Activated B cell treated with CpG ODN at 0.5 μM for 24 hours (primary cell): ENCODE results near the gene TSPAN13. TPM values are rescaled to one million over a fixed set of nuclear protein-coding genes. Genes with fewer than 3 reads are reported as not detected.

Experiments
- ATAC-seq: fragments of 200-7000 bp; cut with Tn5 transposase; one replicate; pipeline ENCODE4 v1.10.0; 2021; ENCODE audit warnings: low read depth, mild to moderate bottlenecking, moderate library complexity
- CTCF ChIA-PET: fragments of 350-600 bp; sonication (Branson Sonifier 250); formaldehyde crosslinking; loops from one replicate; lab custom pipeline; 2021; ENCODE audit warnings: antibody characterized with exemption; lab: Charles Lee
- POLR2A ChIA-PET: fragments of 350-600 bp; sonication (Branson Sonifier 250); formaldehyde crosslinking; loops from one replicate; lab custom pipeline; 2021; ENCODE audit warnings: antibody characterized with exemption; lab: Charles Lee
- DNase-seq: peaks from one replicate; pipeline ENCODE4 v3.0.0; 2022
- H3K27ac Mint-ChIP-seq: one replicate; pipeline ENCODE4 v1.8.0; 2020; ENCODE audit warnings: mixed read lengths
- H3K27me3 Mint-ChIP-seq: one replicate; pipeline ENCODE4 v1.8.0; 2021; ENCODE audit warnings: mixed read lengths
- H3K36me3 Mint-ChIP-seq: one replicate; pipeline ENCODE4 v1.8.0; 2021; ENCODE audit warnings: low read depth, mixed read lengths
- H3K4me1 Mint-ChIP-seq: one replicate; pipeline ENCODE4 v1.8.0; 2021; ENCODE audit warnings: mixed read lengths
- H3K4me3 Mint-ChIP-seq: one replicate; pipeline ENCODE4 v1.8.0; 2020; ENCODE audit warnings: mild to moderate bottlenecking, mixed read lengths
- H3K9me3 Mint-ChIP-seq: one replicate; pipeline ENCODE4 v1.8.0; 2020; ENCODE audit warnings: mixed read lengths
- CTCF ChIP-seq: fragments of 200-600 bp; IDR thresholded peaks from one replicate; pipeline ENCODE4 v1.8.0; 2022; ENCODE audit warnings: antibody characterized with exemption, mild to moderate bottlenecking
- intact Hi-C: fragments of 100-400 bp; cut with micrococcal nuclease; formaldehyde crosslinking; loops from one replicate; pipeline ENCODE4 v1.15.1; 2024
- total RNA-seq: library from RNA; stranded (reverse); gene quantifications from 2 replicates; pipeline ENCODE4 v1.2.3, GENCODE V29; 2022

The TSPAN13 gene
- total RNA-seq, 1 donor from 2014 or later: 15.1 TPM

DNA sequence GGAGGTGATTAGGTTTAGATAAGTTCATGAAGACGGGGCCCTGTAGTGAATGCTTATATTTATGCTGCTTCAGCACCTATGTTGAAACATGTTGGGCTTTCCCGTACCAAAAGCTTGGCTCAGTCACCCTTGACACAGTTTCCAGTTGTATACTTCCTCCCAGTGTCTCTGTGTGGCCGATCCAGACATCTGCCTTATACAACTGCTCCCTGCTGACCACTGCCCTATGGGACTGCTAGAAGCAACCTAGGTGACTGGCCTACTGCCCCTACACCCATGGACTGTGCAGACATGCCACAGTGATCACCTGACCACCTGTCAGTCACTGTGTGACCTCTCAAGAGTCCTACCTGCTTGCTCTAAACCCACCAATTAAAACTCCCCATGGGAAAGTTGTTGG lies 22.6 kb upstream of the TSPAN13 start:
- intact Hi-C loops: no loop called here
- H3K9me3 Mint-ChIP-seq: no peaks in the 10 kb centered on the region

DNA sequence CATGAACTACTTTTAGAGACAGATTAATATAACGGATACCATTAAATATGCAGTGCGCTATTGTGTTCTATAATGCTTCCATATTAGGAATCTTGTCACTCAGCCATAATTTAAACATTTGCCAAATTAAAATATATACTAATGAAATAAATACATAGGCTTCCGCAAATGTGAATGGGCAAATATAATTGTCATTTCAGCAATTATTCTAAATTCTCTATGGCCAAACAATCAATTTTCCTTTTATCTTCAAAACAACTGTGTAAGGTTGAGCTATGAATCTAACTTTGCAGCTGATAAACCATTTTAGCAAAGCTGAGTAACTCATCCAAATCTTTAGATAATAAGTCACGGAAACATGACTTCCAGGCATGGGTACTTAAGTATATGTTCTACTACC lies 20.7 kb upstream of the TSPAN13 start:
- ChIA-PET POLR2A (no interaction called here), CTCF (no interaction called here)
- intact Hi-C loops: no loop called here
- no peak for TF ChIP-seq CTCF
- H3K27me3 Mint-ChIP-seq: no peaks in the 10 kb centered on the region
- no peak for ATAC-seq
- H3K9me3 Mint-ChIP-seq: no peaks in the 10 kb centered on the region
- peaks cover 3% of the 10 kb centered on the region for H3K4me1 Mint-ChIP-seq
- no peak for DNase-seq
- no peaks in the 10 kb centered on the region for H3K36me3 Mint-ChIP-seq
- H3K4me3 Mint-ChIP-seq: no peak overlapping the region
- no peak overlapping the region for H3K27ac Mint-ChIP-seq

More for the DNA sequence above, 22.6 kb upstream of the TSPAN13 start:
- H3K36me3 Mint-ChIP-seq: no peaks in the 10 kb centered on the region
- DNase-seq (no peak), ATAC-seq (no peak)
- no peak for TF ChIP-seq CTCF
- CTCF ChIA-PET: no interaction called here
- no peaks in the 10 kb centered on the region for H3K27me3 Mint-ChIP-seq
- H3K4me1 Mint-ChIP-seq: peaks cover 3% of the 10 kb centered on the region
- H3K27ac Mint-ChIP-seq: no peak overlapping the region
- no peak overlapping the region for H3K4me3 Mint-ChIP-seq
- POLR2A ChIA-PET: no interaction called here

- Mint-ChIP-seq H3K36me3 (no peaks in the 10 kb centered on the region), H3K27ac (no peak overlapping the region), H3K27me3 (no peaks in the 10 kb centered on the region), H3K4me1 (peaks cover 3% of the 10 kb centered on the region), H3K9me3 (no peaks in the 10 kb centered on the region), H3K4me3 (no peak overlapping the region)
- no peak for TF ChIP-seq CTCF
- CTCF ChIA-PET: interaction anchor here (0.7 kb wide), 1 partner anchor 37 kb away, joined by 3 read pairs; no protein-coding TSS in a partner anchor
- ATAC-seq (no peak), DNase-seq (no peak)
- intact Hi-C loops: no loop called here
- POLR2A ChIA-PET: no interaction called here
Observed at GRCh38 chr7:16734148-16734726, 19.3 kb upstream of the TSPAN13 start.

- ATAC-seq: no peak
- no peaks in the 10 kb centered on the region for H3K9me3 Mint-ChIP-seq
- peaks cover 3% of the 10 kb centered on the region for H3K4me1 Mint-ChIP-seq
- intact Hi-C loops: no loop called here
- no peak for TF ChIP-seq CTCF
- POLR2A ChIA-PET: no interaction called here
- no peaks in the 10 kb centered on the region for H3K36me3 Mint-ChIP-seq
- H3K4me3 Mint-ChIP-seq: no peak overlapping the region
- H3K27me3 Mint-ChIP-seq: no peaks in the 10 kb centered on the region
- CTCF ChIA-PET: no interaction called here
- no peak overlapping the region for H3K27ac Mint-ChIP-seq
- DNase-seq: no peak
Observed at GRCh38 chr7:16735020-16735419, 18.5 kb upstream of the TSPAN13 start.

DNA sequence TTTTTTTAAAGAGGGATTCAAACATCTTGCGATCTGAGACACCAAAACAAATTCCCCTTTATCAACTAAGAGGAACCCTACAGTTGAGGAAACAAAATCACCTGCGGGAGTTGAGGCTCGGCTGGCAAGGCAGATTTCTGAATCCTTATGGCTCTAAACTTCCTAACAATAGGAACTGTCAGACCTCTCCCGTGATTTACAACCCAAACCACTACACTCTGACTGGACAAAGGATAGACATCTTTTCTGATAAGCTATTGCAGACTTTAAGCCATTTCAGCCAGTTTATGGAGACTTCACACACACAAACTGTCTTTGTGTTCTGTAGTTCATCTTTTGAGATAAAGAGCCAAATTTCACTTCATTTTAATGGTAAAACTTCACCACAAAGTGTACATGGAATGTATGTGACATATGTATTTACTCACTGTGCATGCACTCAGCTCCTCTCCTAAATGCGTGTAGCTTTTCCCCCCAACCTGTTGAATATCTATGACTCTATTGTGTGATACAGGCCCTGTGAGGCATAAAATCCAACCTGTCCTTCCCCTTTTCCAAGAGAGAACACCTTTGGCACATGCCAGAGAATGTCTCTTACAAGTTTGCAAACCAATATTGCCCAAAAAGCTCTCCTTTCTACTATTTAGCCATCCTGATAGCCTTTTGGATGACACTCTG lies 15.4 kb upstream of the TSPAN13 start:
- H3K36me3 Mint-ChIP-seq: no peaks in the 10 kb centered on the region
- ChIA-PET CTCF (no interaction called here), POLR2A (no interaction called here)

More for the DNA sequence above, 15.4 kb upstream of the TSPAN13 start:
- Mint-ChIP-seq H3K4me1 (peaks cover 3% of the 10 kb centered on the region), H3K9me3 (no peaks in the 10 kb centered on the region), H3K27ac (no peak overlapping the region), H3K27me3 (no peaks in the 10 kb centered on the region), H3K4me3 (no peak overlapping the region)
- intact Hi-C loops: no loop called here
- no peak for TF ChIP-seq CTCF
- DNase-seq: no peak
- ATAC-seq: no peak
